ENCODE data around the gene HMGCR.

DNA sequence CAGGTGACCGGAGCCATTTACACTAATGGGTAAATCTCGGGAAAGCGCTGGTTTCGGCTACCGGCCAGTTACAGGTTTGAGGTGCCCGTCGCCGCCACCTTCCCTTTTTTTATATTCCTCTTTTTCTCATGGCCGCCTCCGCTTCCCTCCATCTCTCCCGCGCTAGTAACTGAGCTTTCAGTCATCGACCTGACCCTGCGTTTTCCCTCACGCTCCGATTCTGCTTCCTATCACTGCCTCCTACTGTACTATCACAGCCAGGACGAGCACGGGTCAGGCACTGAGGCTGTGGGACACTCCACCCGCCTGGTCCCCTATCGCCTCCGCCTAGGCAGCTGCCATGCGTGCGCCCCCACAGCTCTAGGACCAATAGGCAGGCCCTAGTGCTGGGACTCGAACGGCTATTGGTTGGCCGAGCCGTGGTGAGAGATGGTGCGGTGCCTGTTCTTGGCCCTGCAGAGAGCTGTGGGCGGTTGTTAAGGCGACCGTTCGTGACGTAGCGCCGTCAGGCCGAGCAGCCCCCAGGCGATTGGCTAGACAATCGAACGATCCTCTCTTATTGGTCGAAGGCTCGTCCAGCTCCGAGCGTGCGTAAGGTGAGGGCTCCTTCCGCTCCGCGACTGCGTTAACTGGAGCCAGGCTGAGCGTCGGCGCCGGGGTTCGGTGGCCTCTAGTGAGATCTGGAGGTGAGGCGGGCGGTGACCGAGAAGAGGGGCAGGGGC lies at the start of gene HMGCR:
- TF ChIP-seq, protein P1, sequence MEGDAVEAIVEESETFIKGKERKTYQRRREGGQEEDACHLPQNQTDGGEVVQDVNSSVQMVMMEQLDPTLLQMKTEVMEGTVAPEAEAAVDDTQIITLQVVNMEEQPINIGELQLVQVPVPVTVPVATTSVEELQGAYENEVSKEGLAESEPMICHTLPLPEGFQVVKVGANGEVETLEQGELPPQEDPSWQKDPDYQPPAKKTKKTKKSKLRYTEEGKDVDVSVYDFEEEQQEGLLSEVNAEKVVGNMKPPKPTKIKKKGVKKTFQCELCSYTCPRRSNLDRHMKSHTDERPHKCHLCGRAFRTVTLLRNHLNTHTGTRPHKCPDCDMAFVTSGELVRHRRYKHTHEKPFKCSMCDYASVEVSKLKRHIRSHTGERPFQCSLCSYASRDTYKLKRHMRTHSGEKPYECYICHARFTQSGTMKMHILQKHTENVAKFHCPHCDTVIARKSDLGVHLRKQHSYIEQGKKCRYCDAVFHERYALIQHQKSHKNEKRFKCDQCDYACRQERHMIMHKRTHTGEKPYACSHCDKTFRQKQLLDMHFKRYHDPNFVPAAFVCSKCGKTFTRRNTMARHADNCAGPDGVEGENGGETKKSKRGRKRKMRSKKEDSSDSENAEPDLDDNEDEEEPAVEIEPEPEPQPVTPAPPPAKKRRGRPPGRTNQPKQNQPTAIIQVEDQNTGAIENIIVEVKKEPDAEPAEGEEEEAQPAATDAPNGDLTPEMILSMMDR (IDR thresholded peaks at IDR 0.05; ENCODE audit: low read length): peak; percentile 20; the same call in 1 of the 2 replicates
- no peak for TF ChIP-seq EZH2 (IDR thresholded peaks at IDR 0.05; ENCODE audit: borderline replicate concordance, low read length)

Measured in OCI-LY1 (cell line).